ENCODE measurements around the gene CTDSP2.
"Not testable (repeated sequence)": the region's sequence is repeated elsewhere in the genome, so short reads cannot be mapped to it uniquely, and the experiment has no call there.

Gene CTDSP2

GRCh38 chr12:57881475-57881874 lies 34.9 kb upstream of the CTDSP2 start:
- DNase-seq (ENCODE audit: low spot score): no peak

- not testable (repeated sequence) for DNase-seq (ENCODE audit: low spot score)
Measured at GRCh38 chr12:57881035-57881434, 34.5 kb upstream of the CTDSP2 start.

- DNase-seq (ENCODE audit: low spot score): no peak
Measured at GRCh38 chr12:57877876-57878275, 31.3 kb upstream of the CTDSP2 start.

GRCh38 chr12:57875753-57876547 lies 29.4 kb upstream of the CTDSP2 start:
- no peak for DNase-seq (ENCODE audit: low spot score)

GRCh38 chr12:57874166-57875108 lies 27.9 kb upstream of the CTDSP2 start:
- no peak for DNase-seq (ENCODE audit: low spot score)

- no peak for DNase-seq (ENCODE audit: low spot score)
Measured at GRCh38 chr12:57872362-57872761, 25.8 kb upstream of the CTDSP2 start.

GRCh38 chr12:57869927-57870318 lies 23.4 kb upstream of the CTDSP2 start:
- no peak for DNase-seq (ENCODE audit: low spot score)

DNA sequence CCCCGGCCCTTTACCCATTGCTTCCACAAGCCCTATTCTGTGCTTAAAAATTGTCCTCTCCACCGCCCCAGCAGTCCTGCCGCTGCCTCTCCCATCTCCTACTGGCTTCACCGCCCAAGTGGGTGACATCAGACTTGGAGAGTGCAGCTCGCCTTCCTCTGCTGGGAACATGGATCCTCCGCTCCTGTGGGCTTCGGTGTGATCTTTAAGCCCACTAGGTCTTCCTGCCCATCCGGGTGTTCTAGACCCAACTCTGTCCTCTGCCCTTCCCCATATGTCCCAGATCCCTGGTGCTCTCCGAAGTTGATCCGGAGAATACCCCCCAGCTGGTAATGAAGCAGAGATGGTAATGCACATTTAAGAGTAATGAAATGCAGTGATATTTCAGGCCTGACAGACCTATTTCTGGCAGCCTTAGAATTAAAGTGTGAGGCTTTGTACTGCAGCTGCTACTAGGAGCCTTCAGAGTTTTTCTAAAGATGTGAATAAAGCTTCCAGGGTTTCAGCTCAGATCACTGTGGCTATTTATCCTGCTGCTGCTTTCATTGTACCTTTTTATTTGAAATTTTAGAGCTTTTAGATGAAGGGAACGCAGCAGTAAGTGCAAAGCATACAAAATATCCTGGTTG lies 22.9 kb upstream of the CTDSP2 start:
- no peak for DNase-seq (ENCODE audit: low spot score)

- DNase-seq (ENCODE audit: low spot score): peak; percentile 76
Measured at GRCh38 chr12:57868851-57869268, 22.3 kb upstream of the CTDSP2 start.

- DNase-seq (ENCODE audit: low spot score): peak; percentile 48
Measured at GRCh38 chr12:57868221-57868620, 21.7 kb upstream of the CTDSP2 start.

- no peak for DNase-seq (ENCODE audit: low spot score)
Measured at GRCh38 chr12:57866308-57867019, 19.9 kb upstream of the CTDSP2 start.

DNA sequence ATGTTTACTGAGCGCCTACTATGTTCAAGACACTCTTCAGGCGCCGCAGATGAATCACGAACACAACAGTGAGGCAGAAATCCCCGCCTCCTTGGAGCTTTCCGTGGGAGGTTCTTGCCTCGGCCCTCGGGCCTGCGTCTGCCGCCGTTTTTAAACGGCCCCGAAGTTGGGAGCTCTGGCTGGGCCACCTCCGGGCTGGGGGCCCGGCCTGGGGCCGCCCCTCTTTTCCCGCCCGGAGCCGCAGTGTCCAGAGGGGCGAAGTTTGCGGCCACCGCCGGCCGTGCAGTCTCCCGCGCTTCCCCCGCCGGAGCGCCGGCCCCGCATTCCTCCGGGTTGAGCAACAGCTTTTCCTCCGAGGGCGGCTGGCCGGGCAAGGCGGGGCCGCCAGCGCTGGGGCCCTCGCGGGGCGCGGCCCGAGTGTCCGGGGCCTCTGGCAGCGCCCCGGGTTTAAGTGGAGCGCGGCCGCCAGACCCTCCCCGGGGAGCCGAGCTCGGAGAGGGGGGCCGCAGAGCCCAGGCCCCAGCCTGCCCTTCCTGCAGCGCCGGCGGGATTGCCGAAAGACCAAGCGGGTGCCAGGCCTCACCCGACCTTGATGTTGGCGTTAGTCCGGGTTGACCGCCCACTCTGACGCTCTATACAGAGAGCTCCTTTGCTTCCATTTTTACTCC lies 18.7 kb upstream of the CTDSP2 start:
- DNase-seq (ENCODE audit: low spot score): no peak

GRCh38 chr12:57864442-57865083 lies 18.0 kb upstream of the CTDSP2 start:
- no peak for DNase-seq (ENCODE audit: low spot score)

GRCh38 chr12:57863676-57864075 lies 17.1 kb upstream of the CTDSP2 start:
- no peak for DNase-seq (ENCODE audit: low spot score)

DNA sequence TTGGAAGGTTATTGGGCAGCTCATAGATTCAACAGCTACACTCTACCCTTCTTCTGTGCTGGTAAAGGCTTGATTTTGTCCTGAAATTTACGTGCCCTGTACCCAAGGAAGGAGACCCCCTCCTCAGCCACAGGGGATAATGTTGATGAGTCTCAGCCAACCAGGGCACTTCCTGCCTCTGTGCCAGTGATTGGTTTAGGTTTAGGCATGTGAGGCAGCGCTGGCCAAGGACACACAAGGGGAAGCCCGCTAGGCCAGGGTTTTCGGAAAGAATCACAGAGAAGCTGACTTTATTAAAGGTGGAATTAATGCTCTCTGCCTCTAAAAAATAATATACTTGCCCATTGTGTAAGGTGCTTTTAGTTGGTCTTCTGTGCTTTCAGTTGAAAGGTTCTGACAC lies 15.4 kb upstream of the CTDSP2 start:
- DNase-seq (ENCODE audit: low spot score): no peak

- DNase-seq (ENCODE audit: low spot score): not testable (repeated sequence)
Measured at GRCh38 chr12:57860883-57861282, 14.4 kb upstream of the CTDSP2 start.

- no peak for DNase-seq (ENCODE audit: low spot score)
Measured at GRCh38 chr12:57859121-57859520, 12.6 kb upstream of the CTDSP2 start.

GRCh38 chr12:57858123-57858522 lies 11.6 kb upstream of the CTDSP2 start:
- DNase-seq (ENCODE audit: low spot score): not testable (repeated sequence)

DNA sequence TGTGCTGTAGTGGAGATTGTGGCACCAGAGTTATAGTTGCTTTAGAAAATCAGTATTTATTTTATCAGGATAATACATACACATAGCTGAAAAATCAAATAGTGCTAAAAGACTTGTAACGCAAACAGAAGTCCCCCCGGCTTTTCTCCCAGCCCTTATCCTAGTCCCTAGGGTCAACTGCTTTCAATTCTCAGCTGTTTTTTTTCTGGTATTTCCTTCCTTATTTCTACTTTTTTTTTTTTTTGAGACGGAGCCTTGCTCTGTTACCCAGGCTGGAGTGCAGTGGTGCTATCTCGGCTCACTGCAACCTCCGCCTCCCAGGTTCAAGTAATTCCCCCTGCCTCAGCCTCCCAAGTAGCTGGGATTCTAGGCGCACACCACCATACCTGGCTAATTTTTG lies 8.4 kb upstream of the CTDSP2 start:
- no peak for DNase-seq (ENCODE audit: low spot score)

- DNase-seq (ENCODE audit: low spot score): no peak
Measured at GRCh38 chr12:57853864-57854556, 7.5 kb upstream of the CTDSP2 start.

Measured in SK-N-DZ (cell line).